Calu3 (cell line): ENCODE data around the gene TCF3. TPM values are rescaled to one million over a fixed set of nuclear protein-coding genes. Genes with fewer than 3 reads are reported as not detected.

ENCODE experiments used
- BruUV-seq: library from RNA; stranded (reverse); fragments of 400-500 nt; replicated peaks from 2 replicates; lab custom pipeline; 2021; lab: Mats Ljungman, UMichigan
- CTCF ChIA-PET: fragments of 300-600 bp; sonication (Branson Sonifier 250); formaldehyde crosslinking; loops from one replicate; lab custom pipeline; 2022; ENCODE audit warnings: antibody characterized with exemption; lab: Charles Lee
- DNase-seq: peaks from one replicate; pipeline ENCODE4 v3.0.0; 2022
- H3K27ac Mint-ChIP-seq: one replicate; pipeline ENCODE4 v1.8.0; 2022; ENCODE audit warnings: mixed read lengths; ENCODE audit not compliant: unreplicated experiment
- H3K27me3 Mint-ChIP-seq: one replicate; pipeline ENCODE4 v1.8.0; 2022; ENCODE audit warnings: mixed read lengths; ENCODE audit not compliant: unreplicated experiment
- H3K36me3 Mint-ChIP-seq: one replicate; pipeline ENCODE4 v1.8.0; 2022; ENCODE audit warnings: mild to moderate bottlenecking, moderate library complexity, mixed read lengths; ENCODE audit not compliant: insufficient read depth, unreplicated experiment
- H3K4me1 Mint-ChIP-seq: one replicate; pipeline ENCODE4 v1.8.0; 2022; ENCODE audit warnings: mild to moderate bottlenecking, low read depth, mixed read lengths; ENCODE audit not compliant: unreplicated experiment
- H3K4me3 Mint-ChIP-seq: one replicate; pipeline ENCODE4 v1.8.0; 2022; ENCODE audit warnings: mild to moderate bottlenecking, low read depth, moderate library complexity, mixed read lengths; ENCODE audit not compliant: unreplicated experiment
- H3K9me3 Mint-ChIP-seq: one replicate; pipeline ENCODE4 v1.8.0; 2022; ENCODE audit warnings: low read depth, mixed read lengths; ENCODE audit not compliant: unreplicated experiment
- CTCF ChIP-seq: fragments of 200-600 bp; IDR thresholded peaks from one replicate; pipeline ENCODE4 v1.8.0; 2022; ENCODE audit warnings: antibody characterized with exemption; ENCODE audit not compliant: unreplicated experiment
- intact Hi-C: fragments of 100-400 bp; cut with micrococcal nuclease; formaldehyde crosslinking; loops from one replicate; pipeline ENCODE4 v1.10.0; 2022; ENCODE audit not compliant: unreplicated experiment
- total RNA-seq: library from RNA; stranded (reverse); gene quantifications from 2 replicates; pipeline ENCODE4 v1.2.3, GENCODE V29; 2022

The TCF3 gene
- total RNA-seq, 1 experiment from 2014 or later, result 102 TPM

DNA sequence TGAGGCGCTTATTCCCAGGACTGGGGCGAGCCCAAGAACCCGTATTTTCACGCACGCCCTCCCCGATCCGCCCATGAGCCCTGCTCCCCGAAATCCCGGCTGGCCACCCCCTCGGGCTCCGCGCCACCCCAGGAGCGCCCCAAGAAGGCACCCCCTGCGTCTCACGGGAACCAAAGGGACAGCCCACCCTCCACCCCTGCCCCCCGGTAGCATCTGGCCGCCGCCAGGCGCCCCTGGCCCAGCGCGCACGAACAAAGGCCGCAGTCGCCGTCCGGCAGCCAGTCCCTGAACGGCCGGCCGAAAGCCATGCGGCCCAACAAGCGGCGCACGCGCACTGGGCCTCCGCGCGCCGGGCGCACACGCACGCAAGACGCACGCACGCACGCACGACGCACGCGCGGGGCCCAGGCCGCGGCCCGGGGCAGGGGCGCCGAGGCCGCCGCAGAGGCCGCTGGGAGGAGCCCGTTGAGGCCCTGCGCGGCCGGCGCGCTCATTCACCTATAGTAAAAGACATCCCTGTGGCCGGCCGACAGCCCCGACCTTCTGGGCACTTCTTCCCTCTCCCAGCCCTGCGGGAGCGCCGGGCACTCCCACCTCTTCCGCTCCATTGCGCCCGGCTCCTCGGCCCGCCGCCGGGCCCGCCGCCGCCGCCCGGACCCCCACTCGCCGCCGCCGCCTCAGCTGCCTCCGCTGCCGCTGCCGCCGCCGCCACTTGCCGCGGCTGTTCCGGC is 60.2 kb downstream of the TCF3 start:
- Mint-ChIP-seq H3K4me3 (peak overlapping the region; percentile 86), H3K27me3 (no peaks in the 10 kb centered on the region), H3K4me1 (peaks cover 8% of the 10 kb centered on the region), H3K36me3 (peaks cover 47% of the 10 kb centered on the region), H3K27ac (peak overlapping the region; percentile 58), H3K9me3 (no peaks in the 10 kb centered on the region)
- intact Hi-C loops, result no loop called here
- peak; percentile 85 for DNase-seq
- TF ChIP-seq CTCF, result no peak
- BruUV-seq, result no TSS peak
- CTCF ChIA-PET, result interaction anchor here (1.4 kb wide), 1 partner anchor 234 kb away, joined by 4 read pairs; no protein-coding TSS in a partner anchor

GRCh38 chr19:1591421-1592023 is 60.9 kb downstream of the TCF3 start:
- DNase-seq, result peak; percentile 4
- peaks cover 8% of the 10 kb centered on the region for H3K4me1 Mint-ChIP-seq
- peak overlapping the region; percentile 58 for H3K27ac Mint-ChIP-seq
- no peak for TF ChIP-seq CTCF
- TSS peak; percentile 58 for BruUV-seq
- intact Hi-C loops, result no loop called here
- CTCF ChIA-PET, result interaction anchor here (0.7 kb wide), 1 partner anchor 46 kb away, joined by 3 read pairs; no protein-coding TSS in a partner anchor
- no peaks in the 10 kb centered on the region for H3K27me3 Mint-ChIP-seq
- H3K9me3 Mint-ChIP-seq, result no peaks in the 10 kb centered on the region
- peaks cover 42% of the 10 kb centered on the region for H3K36me3 Mint-ChIP-seq
- H3K4me3 Mint-ChIP-seq, result peak overlapping the region; percentile 86

GRCh38 chr19:1590641-1591397 is 61.6 kb downstream of the TCF3 start:
- H3K4me3 Mint-ChIP-seq, result peak overlapping the region; percentile 86
- no TSS peak for BruUV-seq
- intact Hi-C loops, result no loop called here
- peak overlapping the region; percentile 58 for H3K27ac Mint-ChIP-seq
- no peaks in the 10 kb centered on the region for H3K27me3 Mint-ChIP-seq
- peaks cover 8% of the 10 kb centered on the region for H3K4me1 Mint-ChIP-seq
- H3K36me3 Mint-ChIP-seq, result peaks cover 43% of the 10 kb centered on the region
- CTCF ChIA-PET, result interaction anchor here (0.7 kb wide), 1 partner anchor 45 kb away, joined by 3 read pairs; no protein-coding TSS in a partner anchor
- TF ChIP-seq CTCF, result no peak
- DNase-seq, result peak; percentile 43
- H3K9me3 Mint-ChIP-seq, result no peaks in the 10 kb centered on the region

DNA sequence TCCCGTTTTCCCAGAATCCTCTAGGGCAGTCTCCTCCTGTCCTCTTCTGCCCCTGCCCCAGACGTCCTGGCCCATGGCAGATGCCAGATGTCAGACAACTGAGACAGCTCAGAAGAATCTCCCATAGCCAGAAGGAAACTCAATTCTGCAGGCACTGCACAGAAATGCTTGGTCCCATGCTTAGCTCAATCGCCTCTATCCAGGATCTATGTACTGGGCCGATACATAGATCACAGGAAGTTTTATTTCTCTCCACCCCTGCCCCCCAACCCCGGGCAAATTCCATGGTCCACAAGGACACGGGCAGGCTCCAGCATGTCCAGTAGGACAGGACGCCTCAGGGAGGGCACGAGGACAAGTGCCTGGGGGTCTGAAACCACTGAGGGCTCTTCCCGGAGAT is 64.5 kb downstream of the TCF3 start:
- no TSS peak for BruUV-seq
- CTCF ChIA-PET, result interaction anchor here (0.7 to 0.9 kb wide), 2 partner anchors 42 to 159 kb away, joined by 3 to 6 read pairs; no protein-coding TSS in a partner anchor
- intact Hi-C loops, result no loop called here
- Mint-ChIP-seq H3K4me3 (no peak overlapping the region), H3K27ac (no peak overlapping the region), H3K4me1 (peaks cover 8% of the 10 kb centered on the region), H3K27me3 (no peaks in the 10 kb centered on the region), H3K36me3 (peaks cover 43% of the 10 kb centered on the region), H3K9me3 (no peaks in the 10 kb centered on the region)
- DNase-seq, result no peak
- no peak for TF ChIP-seq CTCF
